Kidney epithelial cell (primary cell): ENCODE data around the gene GPC6. TPM values are rescaled to one million over a fixed set of nuclear protein-coding genes. Genes with fewer than 3 reads are reported as not detected.

Experiments
- DNase-seq: peaks from one replicate; pipeline ENCODE4 v3.0.0-alpha.2; 2010; ENCODE audit warnings: low read depth
- H3K27me3 ChIP-seq: 2 replicates; pipeline ENCODE4 v1.6.0; 2011; ENCODE audit warnings: low read length; ENCODE audit not compliant: control insufficient read depth, insufficient read depth
- H3K36me3 ChIP-seq: 2 replicates; pipeline ENCODE4 v1.5.1; 2011; ENCODE audit warnings: low read length; ENCODE audit not compliant: control insufficient read depth, insufficient read depth
- H3K4me3 ChIP-seq: 2 replicates; pipeline ENCODE4 v1.5.1; 2011; ENCODE audit warnings: low read depth, mild to moderate bottlenecking, control low read depth, low read length
- CTCF ChIP-seq: IDR thresholded peaks from 2 replicates; pipeline ENCODE4 v1.5.1; 2011; ENCODE audit warnings: mild to moderate bottlenecking, moderate library complexity, low read length, control low read depth, inconsistent platforms; ENCODE audit not compliant: insufficient read depth, poor library complexity, severe bottlenecking
- total RNA-seq: library from RNA; depleted of rRNA; stranded (reverse); fragments of >200 nt; gene quantifications from 2 replicates; pipeline ENCODE4 v1.2.3, GENCODE V29; 2015

The GPC6 gene
- total RNA-seq, 1 donor from 2014 or later = 62.7 TPM

- H3K27me3 ChIP-seq = no peaks in the 10 kb centered on the region
- DNase-seq = peak; percentile 68
- TF ChIP-seq CTCF = no peak
- H3K4me3 ChIP-seq = no peak overlapping the region
- H3K36me3 ChIP-seq = no peaks in the 10 kb centered on the region
Measured at GRCh38 chr13:94329754-94330551, 1103.3 kb downstream of the GPC6 start.

GRCh38 chr13:94330552-94331071 is 1104.0 kb downstream of the GPC6 start:
- Histone ChIP-seq H3K4me3 (no peak overlapping the region), H3K36me3 (no peaks in the 10 kb centered on the region), H3K27me3 (no peaks in the 10 kb centered on the region)
- TF ChIP-seq CTCF = no peak
- no peak for DNase-seq

GRCh38 chr13:94331281-94331680 is 1104.7 kb downstream of the GPC6 start:
- no peak for TF ChIP-seq CTCF
- H3K4me3 ChIP-seq = no peak overlapping the region
- H3K36me3 ChIP-seq = no peaks in the 10 kb centered on the region
- no peak for DNase-seq
- no peaks in the 10 kb centered on the region for H3K27me3 ChIP-seq

- H3K27me3 ChIP-seq = no peaks in the 10 kb centered on the region
- H3K4me3 ChIP-seq = no peak overlapping the region
- no peak for TF ChIP-seq CTCF
- H3K36me3 ChIP-seq = no peaks in the 10 kb centered on the region
- DNase-seq = no peak
Measured at GRCh38 chr13:94332359-94333096, 1105.9 kb downstream of the GPC6 start.

GRCh38 chr13:94333131-94333820 is 1106.7 kb downstream of the GPC6 start:
- DNase-seq = no peak
- Histone ChIP-seq H3K4me3 (no peak overlapping the region), H3K36me3 (no peaks in the 10 kb centered on the region), H3K27me3 (no peaks in the 10 kb centered on the region)
- no peak for TF ChIP-seq CTCF
